B cell (primary cell): Measurements from ENCODE around the gene NUCB1. TPM values are rescaled to one million over a fixed set of nuclear protein-coding genes. Genes with fewer than 3 reads are reported as not detected.

Source experiments
- ATAC-seq: fragments of 200-7000 bp; cut with Tn5 transposase; one replicate; pipeline ENCODE4 v1.10.0; 2021; ENCODE audit warnings: low read depth, mild to moderate bottlenecking, moderate number of reproducible peaks, moderate library complexity
- CTCF ChIA-PET: fragments of 350-600 bp; sonication (Branson Sonifier 250); formaldehyde crosslinking; loops from one replicate; lab custom pipeline; 2021; ENCODE audit warnings: antibody characterized with exemption, inconsistent platforms; lab: Charles Lee
- POLR2A ChIA-PET: fragments of 350-600 bp; sonication (Branson Sonifier 250); formaldehyde crosslinking; loops from one replicate; lab custom pipeline; 2021; ENCODE audit warnings: antibody characterized with exemption; lab: Charles Lee
- DNase-seq: peaks from one replicate; pipeline ENCODE4 v3.0.0; 2013
- H2AFZ ChIP-seq: 2 replicates; pipeline ENCODE4 v1.6.1; 2012; ENCODE audit warnings: mild to moderate bottlenecking, low read depth, low read length; ENCODE audit not compliant: insufficient read depth, poor library complexity, severe bottlenecking
- H3K27ac ChIP-seq, 2 donors: 1 replicate in 1 of 2; 2 replicates in 1 of 2; pipeline ENCODE4 v1.5.1; 2012 to 2013; ENCODE audit warnings: low read length in 2 of 2, mild to moderate bottlenecking in 2 of 2, moderate library complexity in 1 of 2
- H3K27me3 ChIP-seq, 4 experiments: fragments of 200-600 bp in 1 of 4; sonication (generic) in 1 of 4; replicated peaks in 1 of 4; 1 replicate in 2 of 4; 2 replicates in 2 of 4; pipeline versions ENCODE4 v1.6.1 to v1.7.0; 2013 to 2016; ENCODE audit warnings: low read length in 3 of 4, mild to moderate bottlenecking in 2 of 4, mixed read lengths in 1 of 4, moderate library complexity in 1 of 4; ENCODE audit not compliant: insufficient read depth in 4 of 4, control insufficient read depth in 3 of 4; ENCODE audit errors: control extremely low read depth in 1 of 4
- H3K36me3 ChIP-seq, 2 experiments: replicated peaks in 1 of 2; 1 replicate in 1 of 2; 2 replicates in 1 of 2; pipeline versions ENCODE4 v1.6.1 to v1.7.1; 2013; ENCODE audit warnings: low read length in 1 of 2; ENCODE audit not compliant: insufficient read depth in 2 of 2, control insufficient read depth in 1 of 2; ENCODE audit errors: control extremely low read depth in 1 of 2, extremely low read depth in 1 of 2
- H3K4me1 ChIP-seq, 2 donors: fragments of 200-600 bp in 1 of 2; sonication (generic) in 1 of 2; 1 replicate in 1 of 2; 2 replicates in 1 of 2; pipeline versions ENCODE4 v1.5.1 to v1.6.1; 2013 to 2017; ENCODE audit warnings: low read length in 2 of 2; ENCODE audit not compliant: control insufficient read depth in 2 of 2, insufficient read depth in 2 of 2
- H3K4me2 ChIP-seq: replicated peaks from 2 replicates; pipeline ENCODE3; 2012; ENCODE audit warnings: mild to moderate bottlenecking, low read depth, low read length; ENCODE audit not compliant: poor library complexity, severe bottlenecking
- H3K4me3 ChIP-seq, 5 experiments: fragments of 200-600 bp in 1 of 5; sonication (generic) in 1 of 5; 1 replicate in 3 of 5; 2 replicates in 2 of 5; pipeline versions ENCODE4 v1.5.1 to v1.7.0; 2011 to 2016; ENCODE audit warnings: low read length in 4 of 5, mild to moderate bottlenecking in 4 of 5, low read depth in 2 of 5, control low read depth in 1 of 5, moderate library complexity in 1 of 5; ENCODE audit not compliant: insufficient read depth in 1 of 5; ENCODE audit errors: control extremely low read depth in 1 of 5, extremely low read depth in 1 of 5
- H3K79me2 ChIP-seq: fragments of 200-600 bp; sonication (generic); one replicate; pipeline ENCODE4 v1.6.0; 2016; ENCODE audit warnings: low read length; ENCODE audit not compliant: control insufficient read depth, insufficient read depth
- H3K9ac ChIP-seq: fragments of 200-600 bp; sonication (generic); 2 replicates; pipeline ENCODE4 v1.6.1; 2017; ENCODE audit warnings: mild to moderate bottlenecking, low read length, moderate library complexity
- H3K9me3 ChIP-seq, 3 donors: one replicate each; pipeline versions ENCODE4 v1.6.1 to v1.7.1; 2013; ENCODE audit warnings: low read length in 2 of 3; ENCODE audit not compliant: control insufficient read depth in 2 of 3, insufficient read depth in 1 of 3; ENCODE audit errors: control extremely low read depth in 1 of 3
- H4K20me1 ChIP-seq: 2 replicates; pipeline ENCODE4 v1.6.0; 2012; ENCODE audit warnings: mild to moderate bottlenecking, low read length; ENCODE audit not compliant: insufficient read depth, control insufficient read depth, poor library complexity, severe bottlenecking
- H3K27ac Mint-ChIP-seq: one replicate; pipeline ENCODE4 v1.8.0; 2021; ENCODE audit warnings: mixed read lengths
- H3K27me3 Mint-ChIP-seq: one replicate; pipeline ENCODE4 v1.8.0; 2021; ENCODE audit warnings: mixed read lengths
- H3K4me1 Mint-ChIP-seq: one replicate; pipeline ENCODE4 v1.8.0; 2021; ENCODE audit warnings: mixed read lengths
- H3K4me3 Mint-ChIP-seq: one replicate; pipeline ENCODE4 v1.8.0; 2021; ENCODE audit warnings: mixed read lengths
- H3K9me3 Mint-ChIP-seq: one replicate; pipeline ENCODE4 v1.8.0; 2022; ENCODE audit warnings: mixed read lengths; ENCODE audit not compliant: insufficient read depth
- EZH2 ChIP-seq: IDR thresholded peaks from 2 replicates; pipeline ENCODE4 v1.6.1; 2012; ENCODE audit warnings: borderline replicate concordance, low read depth, mild to moderate bottlenecking, moderate library complexity, low read length; ENCODE audit not compliant: insufficient read depth, poor library complexity, severe bottlenecking
- WGBS: methylation state at CpG from one replicate; pipeline ENCODE4 v1.1.5; 2013; ENCODE audit warnings: missing lambda C conversion rate; ENCODE audit not compliant: insufficient coverage; 5-methylcytosine and 5-hydroxymethylcytosine counted together
- intact Hi-C: fragments of 100-400 bp; cut with micrococcal nuclease; formaldehyde crosslinking; loops from one replicate; pipeline ENCODE4 v1.10.0; 2022
- polyA plus RNA-seq: library from polyadenylated mRNA; depleted of rRNA; stranded (reverse); fragments of >200 nt; gene quantifications from 2 replicates; pipeline ENCODE4 v1.2.3, GENCODE V29; 2012
- total RNA-seq, 2 donors: library from RNA; stranded (reverse); fragments of 120-200 nt in 1 of 2; gene quantifications; 1 replicate in 1 of 2; 2 replicates in 1 of 2; pipeline versions ENCODE4 v1.2.3 to v1.2.4, GENCODE V29; 2013 to 2022
- TF ChIP-seq, protein P1 (sequence below): fragments of 200-600 bp; IDR thresholded peaks from one replicate; pipeline ENCODE4 v1.8.0; 2022; ENCODE audit warnings: antibody characterized with exemption, mild to moderate bottlenecking

The NUCB1 gene
- total and polyA plus RNA-seq, 2 donors (not counting 1 experiment from before 2014, with no cell fraction given), result 118 to 134 TPM

DNA sequence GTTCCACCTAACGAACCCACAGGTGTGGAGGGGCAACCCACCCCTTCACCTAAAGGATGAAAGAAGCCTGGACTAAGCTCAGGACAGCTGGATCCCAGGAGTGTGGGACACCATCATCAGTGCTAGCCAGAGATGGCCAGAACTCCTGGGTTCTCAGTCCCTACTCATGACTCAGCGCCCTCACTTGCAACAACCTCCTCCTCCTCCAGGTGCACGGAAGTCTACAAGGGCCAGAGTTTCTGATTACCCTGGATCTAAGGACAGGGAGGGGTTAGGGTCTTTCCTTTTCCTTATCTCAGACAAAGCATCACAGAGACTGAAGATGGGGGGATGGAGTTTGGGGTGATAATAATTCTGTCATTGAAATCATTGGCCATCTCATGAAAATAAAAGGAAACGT is 9.6 kb upstream of the NUCB1 start:
- no peak overlapping the region for H3K4me2 ChIP-seq
- DNase-seq, result no peak
- H3K4me3 ChIP-seq, result no peak overlapping the region
- Mint-ChIP-seq H3K9me3 (no peaks in the 10 kb centered on the region), H3K27me3 (peaks cover 16% of the 10 kb centered on the region), H3K4me3 (peak overlapping the region; percentile 13), H3K27ac (no peak overlapping the region), H3K4me1 (peaks cover 14% of the 10 kb centered on the region)
- peaks cover 0 to 13% (median 6%) of the 10 kb centered on the region in 4 experiments for H3K27me3 ChIP-seq
- no peak overlapping the region for H3K9ac ChIP-seq
- intact Hi-C loops, result no loop called here
- H4K20me1 ChIP-seq, result no peaks in the 10 kb centered on the region
- TF ChIP-seq, protein P1, sequence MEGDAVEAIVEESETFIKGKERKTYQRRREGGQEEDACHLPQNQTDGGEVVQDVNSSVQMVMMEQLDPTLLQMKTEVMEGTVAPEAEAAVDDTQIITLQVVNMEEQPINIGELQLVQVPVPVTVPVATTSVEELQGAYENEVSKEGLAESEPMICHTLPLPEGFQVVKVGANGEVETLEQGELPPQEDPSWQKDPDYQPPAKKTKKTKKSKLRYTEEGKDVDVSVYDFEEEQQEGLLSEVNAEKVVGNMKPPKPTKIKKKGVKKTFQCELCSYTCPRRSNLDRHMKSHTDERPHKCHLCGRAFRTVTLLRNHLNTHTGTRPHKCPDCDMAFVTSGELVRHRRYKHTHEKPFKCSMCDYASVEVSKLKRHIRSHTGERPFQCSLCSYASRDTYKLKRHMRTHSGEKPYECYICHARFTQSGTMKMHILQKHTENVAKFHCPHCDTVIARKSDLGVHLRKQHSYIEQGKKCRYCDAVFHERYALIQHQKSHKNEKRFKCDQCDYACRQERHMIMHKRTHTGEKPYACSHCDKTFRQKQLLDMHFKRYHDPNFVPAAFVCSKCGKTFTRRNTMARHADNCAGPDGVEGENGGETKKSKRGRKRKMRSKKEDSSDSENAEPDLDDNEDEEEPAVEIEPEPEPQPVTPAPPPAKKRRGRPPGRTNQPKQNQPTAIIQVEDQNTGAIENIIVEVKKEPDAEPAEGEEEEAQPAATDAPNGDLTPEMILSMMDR, result no peak
- no peak for TF ChIP-seq EZH2
- no peak overlapping the region for H3K27ac ChIP-seq
- peaks cover under 1 to 3% of the 10 kb centered on the region in 2 donors for H3K4me1 ChIP-seq
- ChIA-PET POLR2A (no interaction called here), CTCF (interaction anchor here (0.7 kb wide), 1 partner anchor 1259 kb away, joined by 3 read pairs; no protein-coding TSS in a partner anchor)
- H3K9me3 ChIP-seq, result no peaks in the 10 kb centered on the region
- WGBS, result 88% methylated on average over 1 of the region's 4 CpGs
- H2AFZ ChIP-seq, result no peak overlapping the region
- H3K79me2 ChIP-seq, result no peaks in the 10 kb centered on the region
- ATAC-seq, result no peak
- no peaks in the 10 kb centered on the region for H3K36me3 ChIP-seq

DNA sequence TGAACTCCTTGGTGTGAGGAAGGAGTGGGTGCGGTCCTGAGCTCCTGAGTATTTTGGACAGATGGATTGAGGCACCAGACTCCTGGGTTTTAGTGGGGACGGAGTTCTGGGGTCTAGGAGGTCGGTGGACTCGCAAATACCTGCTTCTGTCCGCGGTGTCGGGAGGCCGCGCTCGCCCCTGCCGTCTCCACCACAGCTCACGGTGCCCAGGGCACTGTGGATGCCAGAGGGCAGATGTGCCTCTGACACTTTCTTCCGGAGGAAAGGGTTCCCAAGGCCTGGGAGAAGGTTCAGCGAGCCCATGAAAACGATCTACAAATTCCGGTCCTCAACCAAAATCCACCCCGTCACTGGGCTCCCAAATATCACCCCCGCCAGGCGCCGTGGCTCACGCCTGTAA is 4.9 kb upstream of the NUCB1 start:
- no peak overlapping the region for H3K9ac ChIP-seq
- H3K4me3 Mint-ChIP-seq, result no peak overlapping the region

More for the DNA sequence above, 4.9 kb upstream of the NUCB1 start:
- H3K27me3 Mint-ChIP-seq, result peaks cover 22% of the 10 kb centered on the region
- Histone ChIP-seq H3K27ac (no peak overlapping the region), H3K79me2 (peaks cover 6% of the 10 kb centered on the region), H3K36me3 (no peaks in the 10 kb centered on the region), H4K20me1 (no peaks in the 10 kb centered on the region), H2AFZ (no peak overlapping the region), H3K4me2 (peak overlapping the region; percentile 67), H3K4me1 (peaks cover 8 to 18% of the 10 kb centered on the region in 2 donors), H3K4me3 (no peak overlapping the region), H3K27me3 (peaks cover 0 to 30% (median 10%) of the 10 kb centered on the region in 4 experiments), H3K9me3 (peaks cover 0 to 7% (median 0%) of the 10 kb centered on the region in 3 donors)
- DNase-seq (no peak), ATAC-seq (no peak)
- ChIA-PET CTCF (interaction anchor here (0.5 kb wide), 1 partner anchor 1651 kb away, joined by 3 read pairs; no protein-coding TSS in a partner anchor), POLR2A (interaction anchor here (1.7 kb wide), 1 partner anchor 67 kb away, joined by 4 read pairs; no protein-coding TSS in a partner anchor)
- H3K27ac Mint-ChIP-seq, result no peak overlapping the region
- TF ChIP-seq EZH2, result no peak
- TF ChIP-seq, protein P1, result no peak
- H3K4me1 Mint-ChIP-seq, result peaks cover 23% of the 10 kb centered on the region
- intact Hi-C loops, result no loop called here
- 59% methylated on average over 21 of the region's 21 CpGs for WGBS
- no peaks in the 10 kb centered on the region for H3K9me3 Mint-ChIP-seq
